ENCODE results near the gene WNT7A. TPM values are rescaled to one million over a fixed set of nuclear protein-coding genes. Genes with fewer than 3 reads are reported as not detected.

Gene WNT7A
- total RNA-seq, 1 donor from 2014 or later: not detected

- DNase-seq (ENCODE audit: extremely low spot score, unreplicated experiment): no peak
These were observed 25.4 kb downstream of the WNT7A start for GRCh38 chr3:13854492-13854891.

GRCh38 chr3:13853978-13854296 is 25.9 kb downstream of the WNT7A start:
- H3K4me3 Mint-ChIP-seq (ENCODE audit: unreplicated experiment): no peak overlapping the region
- H3K27me3 Mint-ChIP-seq (ENCODE audit: unreplicated experiment): peaks cover 3% of the 10 kb centered on the region
- H3K9me3 Mint-ChIP-seq (ENCODE audit: unreplicated experiment): no peaks in the 10 kb centered on the region
- no peak for TF ChIP-seq CTCF (IDR thresholded peaks at IDR 0.05)
- H3K36me3 Mint-ChIP-seq (ENCODE audit: unreplicated experiment): no peaks in the 10 kb centered on the region
- no peak overlapping the region for H3K27ac Mint-ChIP-seq (ENCODE audit: unreplicated experiment)
- H3K4me1 Mint-ChIP-seq (ENCODE audit: unreplicated experiment): no peaks in the 10 kb centered on the region
- no peak for DNase-seq (ENCODE audit: extremely low spot score, unreplicated experiment)

More at GRCh38 chr3:13854492-13854891, 25.4 kb downstream of the WNT7A start:
- no peak overlapping the region for H3K4me3 Mint-ChIP-seq (ENCODE audit: unreplicated experiment)
- H3K27me3 Mint-ChIP-seq (ENCODE audit: unreplicated experiment): peaks cover 3% of the 10 kb centered on the region
- no peaks in the 10 kb centered on the region for H3K36me3 Mint-ChIP-seq (ENCODE audit: unreplicated experiment)
- H3K27ac Mint-ChIP-seq (ENCODE audit: unreplicated experiment): no peak overlapping the region
- H3K9me3 Mint-ChIP-seq (ENCODE audit: unreplicated experiment): no peaks in the 10 kb centered on the region
- no peaks in the 10 kb centered on the region for H3K4me1 Mint-ChIP-seq (ENCODE audit: unreplicated experiment)
- TF ChIP-seq CTCF (IDR thresholded peaks at IDR 0.05): no peak

GRCh38 chr3:13853256-13853977 is 26.5 kb downstream of the WNT7A start:
- H3K4me3 Mint-ChIP-seq (ENCODE audit: unreplicated experiment): no peak overlapping the region
- H3K27me3 Mint-ChIP-seq (ENCODE audit: unreplicated experiment): peaks cover 3% of the 10 kb centered on the region
- H3K9me3 Mint-ChIP-seq (ENCODE audit: unreplicated experiment): no peaks in the 10 kb centered on the region
- no peaks in the 10 kb centered on the region for H3K4me1 Mint-ChIP-seq (ENCODE audit: unreplicated experiment)
- no peaks in the 10 kb centered on the region for H3K36me3 Mint-ChIP-seq (ENCODE audit: unreplicated experiment)
- no peak for DNase-seq (ENCODE audit: extremely low spot score, unreplicated experiment)
- TF ChIP-seq CTCF (IDR thresholded peaks at IDR 0.05): no peak
- H3K27ac Mint-ChIP-seq (ENCODE audit: unreplicated experiment): no peak overlapping the region

GRCh38 chr3:13852638-13853009 is 27.2 kb downstream of the WNT7A start:
- no peak overlapping the region for H3K4me3 Mint-ChIP-seq (ENCODE audit: unreplicated experiment)
- no peaks in the 10 kb centered on the region for H3K36me3 Mint-ChIP-seq (ENCODE audit: unreplicated experiment)
- no peak for TF ChIP-seq CTCF (IDR thresholded peaks at IDR 0.05)
- no peaks in the 10 kb centered on the region for H3K9me3 Mint-ChIP-seq (ENCODE audit: unreplicated experiment)
- no peak overlapping the region for H3K27ac Mint-ChIP-seq (ENCODE audit: unreplicated experiment)
- H3K27me3 Mint-ChIP-seq (ENCODE audit: unreplicated experiment): peaks cover 3% of the 10 kb centered on the region
- no peaks in the 10 kb centered on the region for H3K4me1 Mint-ChIP-seq (ENCODE audit: unreplicated experiment)
- DNase-seq (ENCODE audit: extremely low spot score, unreplicated experiment): no peak

- no peaks in the 10 kb centered on the region for H3K4me1 Mint-ChIP-seq (ENCODE audit: unreplicated experiment)
- DNase-seq (ENCODE audit: extremely low spot score, unreplicated experiment): no peak
- no peak overlapping the region for H3K4me3 Mint-ChIP-seq (ENCODE audit: unreplicated experiment)
- TF ChIP-seq CTCF (IDR thresholded peaks at IDR 0.05): no peak
- no peaks in the 10 kb centered on the region for H3K9me3 Mint-ChIP-seq (ENCODE audit: unreplicated experiment)
- H3K27ac Mint-ChIP-seq (ENCODE audit: unreplicated experiment): no peak overlapping the region
- no peaks in the 10 kb centered on the region for H3K36me3 Mint-ChIP-seq (ENCODE audit: unreplicated experiment)
- H3K27me3 Mint-ChIP-seq (ENCODE audit: unreplicated experiment): peaks cover 3% of the 10 kb centered on the region
These were observed 27.8 kb downstream of the WNT7A start for GRCh38 chr3:13851997-13852637.
